GM12878 (cell line): ENCODE measurements around the gene ING1. TPM values are rescaled to one million over a fixed set of nuclear protein-coding genes. Genes with fewer than 3 reads are reported as not detected.
A peak's percentile ranks its signal among the peaks of the same experiment; 100 is the strongest.

Experiments
- ATAC-seq: fragments of 200-7000 bp; cut with Tn5 transposase; 3 replicates; pipeline ENCODE4 v1.9.1; 2020; ENCODE audit warnings: mild to moderate bottlenecking, moderate library complexity
- BruUV-seq: library from RNA; stranded (reverse); fragments of 400-500 nt; replicated peaks from 2 replicates; lab custom pipeline; 2021; lab: Mats Ljungman, UMichigan
- CTCF ChIA-PET: fragments of 300-600 bp; sonication (Branson Sonifier 250); formaldehyde crosslinking; extraction: SDS; loops from one replicate; lab custom pipeline; 2021; ENCODE audit warnings: inconsistent platforms; lab: Yijun Ruan, JAX
- POLR2A ChIA-PET: fragments of 350-600 bp; formaldehyde crosslinking; extraction: SDS; loops from one replicate; lab custom pipeline; 2021; ENCODE audit warnings: inconsistent platforms; lab: Charles Lee
- RAD21 ChIA-PET: fragments of 300-600 bp; sonication (Branson Sonifier 250); formaldehyde crosslinking; loops from one replicate; lab custom pipeline; 2023; ENCODE audit warnings: antibody characterized with exemption; ENCODE audit not compliant: unreplicated experiment; lab: Charles Lee
- SMC1A ChIA-PET: fragments of 300-600 bp; sonication (Branson Sonifier 250); formaldehyde crosslinking; loops from one replicate; lab custom pipeline; 2023; ENCODE audit not compliant: unreplicated experiment, uncharacterized antibody; lab: Charles Lee
- DNase-seq: peaks from one replicate; pipeline ENCODE4 v3.0.0-alpha.2; 2011; ENCODE audit warnings: low read depth, low spot score
- FAIRE-seq: peaks from 3 replicates; lab custom pipeline; 2011; peaks lifted over from hg19 to GRCh38; lab: Jason Lieb, UNC
- H2AFZ ChIP-seq: 2 replicates; pipeline ENCODE4 v1.6.0; 2011; ENCODE audit warnings: low read depth, low read length, control low read depth; ENCODE audit not compliant: control insufficient read depth
- H3K27ac ChIP-seq: 2 replicates; pipeline ENCODE4 v1.5.1; 2011; ENCODE audit warnings: control low read depth; ENCODE audit not compliant: control insufficient read depth, insufficient read depth
- H3K27me3 ChIP-seq, 2 experiments: replicated peaks in 1 of 2; 2 replicates each; pipeline versions ENCODE4 v1.6.0 to v1.6.1; 2011; ENCODE audit warnings: low read length in 1 of 2; ENCODE audit not compliant: control insufficient read depth in 2 of 2, insufficient read depth in 2 of 2
- H3K36me3 ChIP-seq, 2 experiments: 2 replicates each; pipeline ENCODE4 v1.5.1; 2011; ENCODE audit warnings: low read length in 1 of 2; ENCODE audit not compliant: control insufficient read depth in 2 of 2, insufficient read depth in 2 of 2
- H3K4me1 ChIP-seq: 2 replicates; pipeline ENCODE4 v1.6.1; 2011; ENCODE audit warnings: mild to moderate bottlenecking, low read length, moderate library complexity, mixed read lengths; ENCODE audit not compliant: control insufficient read depth, insufficient read depth
- H3K4me2 ChIP-seq: 2 replicates; pipeline ENCODE4 v1.6.0; 2011; ENCODE audit warnings: control low read depth; ENCODE audit not compliant: control insufficient read depth, insufficient read depth
- H3K4me3 ChIP-seq: fragments of 200-600 bp; sonication (generic); 2 replicates; pipeline ENCODE4 v1.5.1; 2016
- H3K79me2 ChIP-seq: 2 replicates; pipeline ENCODE4 v1.6.0; 2011; ENCODE audit warnings: low read length; ENCODE audit not compliant: control insufficient read depth, insufficient read depth
- H3K9ac ChIP-seq: 2 replicates; pipeline ENCODE4 v1.8.0; 2011; ENCODE audit warnings: low read length, control low read depth, mixed read lengths; ENCODE audit not compliant: control insufficient read depth, insufficient read depth
- H3K9me3 ChIP-seq: replicated peaks from 3 replicates; pipeline ENCODE4 v1.5.1; 2011; ENCODE audit warnings: mild to moderate bottlenecking, low read length; ENCODE audit not compliant: control insufficient read depth, insufficient read depth
- H4K20me1 ChIP-seq: 2 replicates; pipeline ENCODE4 v1.6.0; 2011; ENCODE audit not compliant: control insufficient read depth, insufficient read depth
- CEBPB ChIP-seq, 2 experiments: fragments of 150-350 bp in 1 of 2; IDR thresholded peaks; 2 replicates each; pipeline ENCODE4 v1.6.1; 2012 to 2014; ENCODE audit warnings: low read depth in 2 of 2, low read length in 2 of 2, borderline replicate concordance in 1 of 2, inconsistent platforms in 1 of 2
- EED ChIP-seq: sonication (generic); IDR thresholded peaks from 2 replicates; pipeline ENCODE4 v1.6.1; 2016; ENCODE audit warnings: antibody characterized with exemption, low read depth
- SIN3A ChIP-seq: IDR thresholded peaks from 2 replicates; pipeline ENCODE4 v1.6.1; 2012; ENCODE audit warnings: low read depth, low read length, improper control_type of control experiment
- SMAD5 ChIP-seq: IDR thresholded peaks from 2 replicates; pipeline ENCODE4 v1.6.1; 2016; ENCODE audit warnings: antibody characterized with exemption, low read depth
- USF1 ChIP-seq: IDR thresholded peaks from 2 replicates; pipeline ENCODE4 v1.6.1; 2011; ENCODE audit warnings: borderline replicate concordance, low read depth, mild to moderate bottlenecking, moderate library complexity, mixed read lengths, low read length; ENCODE audit not compliant: insufficient read depth; ENCODE audit errors: extremely low read length
- ZBTB11 ChIP-seq: fragments of 450-650 bp; formaldehyde crosslinking; IDR thresholded peaks from 2 replicates; pipeline ENCODE4 v1.5.0; 2022; ENCODE audit warnings: mild to moderate bottlenecking, missing genetic modification characterization
- ZBTB4 ChIP-seq: fragments of 450-650 bp; formaldehyde crosslinking; IDR thresholded peaks from 2 replicates; pipeline ENCODE4 v1.4.0; 2022; ENCODE audit warnings: mild to moderate bottlenecking, moderate library complexity
- ZNF687 ChIP-seq: fragments of 450-650 bp; IDR thresholded peaks from 2 replicates; pipeline ENCODE4 v1.6.1; 2017; ENCODE audit warnings: mild to moderate bottlenecking, moderate library complexity
- WGBS: methylation state at CpG from one replicate; pipeline ENCODE4 v1.1.6; 2016; ENCODE audit warnings: low lambda C conversion rate; ENCODE audit not compliant: insufficient replicate concordance, insufficient coverage; ENCODE audit errors: missing lambda C conversion rate; 5-methylcytosine and 5-hydroxymethylcytosine counted together
- in situ Hi-C: fragments of 300-500 bp; cut with MboI; formaldehyde crosslinking; loops from 9 replicates; pipeline ENCODE4 v1.14.3; 2018; ENCODE audit warnings: mixed read lengths
- intact Hi-C: fragments of 100-400 bp; cut with micrococcal nuclease; formaldehyde crosslinking; loops from one replicate; pipeline ENCODE4 v1.14.2; 2022; ENCODE audit not compliant: unreplicated experiment
- polyA plus RNA-seq, 11 experiments: library from polyadenylated mRNA; depleted of rRNA in 4 of 11; unstranded in 6 of 11; stranded (reverse) in 5 of 11; fragments of >200 nt; fragmentation: Nextera tagmentation in 4 of 11; fragmentation: Illumina TruSeq in 1 of 11; extraction: Ambion mirVana in 4 of 11; extraction: Trizol in 1 of 11; gene quantifications; 1 replicate in 1 of 11; 2 replicates in 10 of 11; pipeline versions ENCODE4 v1.2.1 to v1.2.3, GENCODE V29; 2011 to 2016; ENCODE audit warnings: inconsistent platforms in 2 of 11, missing spikeins in 2 of 11, low read depth in 1 of 11
- total RNA-seq, 4 experiments: library from RNA; depleted of rRNA in 3 of 4; stranded (reverse); fragments of >200 nt in 3 of 4; fragmentation: Illumina TruSeq in 1 of 4; extraction: Trizol in 1 of 4; gene quantifications; 2 replicates each; pipeline versions ENCODE4 v1.2.1 to v1.2.3, GENCODE V29; 2013 to 2021

The ING1 gene
- total and polyA plus RNA-seq, 10 of the 15 experiments (the other 5 are each of a cell fraction or from before 2014, with no cell fraction given) = 1.3 to 20.4 (median 13.1) TPM

GRCh38 chr13:110702591-110703526 lies 10.6 kb upstream of the ING1 start:
- H3K27me3 ChIP-seq = no peaks in the 10 kb centered on the region
- no peak for FAIRE-seq
- 93% methylated on average over 15 of the region's 15 CpGs for WGBS
- in situ Hi-C loops = no loop called here
- POLR2A ChIA-PET = interaction anchor here (0.8 to 1.6 kb wide), 4 partner anchors 9 to 22 kb away, joined by 3 to 4 read pairs (median 3); no protein-coding TSS in a partner anchor
- no peaks in the 10 kb centered on the region for H3K9me3 ChIP-seq
- no peak overlapping the region for H3K9ac ChIP-seq
- no peaks in the 10 kb centered on the region for H4K20me1 ChIP-seq
- no peak for DNase-seq
- no peak overlapping the region for H3K27ac ChIP-seq
- no peak overlapping the region for H2AFZ ChIP-seq
- SMC1A ChIA-PET = interaction anchor here (0.8 to 2.1 kb wide), 6 partner anchors 9 to 86 kb away, joined by 3 to 9 read pairs (median 4); no protein-coding TSS in a partner anchor
- H3K4me1 ChIP-seq = peaks cover 27% of the 10 kb centered on the region
- H3K4me3 ChIP-seq = no peak overlapping the region
- peak overlapping the region; percentile 35; the same call in 1 of the 2 replicates for H3K4me2 ChIP-seq
- H3K79me2 ChIP-seq = peaks cover 27% of the 10 kb centered on the region
- intact Hi-C loops = no loop called here
- CTCF ChIA-PET = interaction anchor here (1.0 to 1.4 kb wide), 3 partner anchors 12 to 49 kb away, joined by 3 read pairs; no protein-coding TSS in a partner anchor
- RAD21 ChIA-PET = no interaction called here
- ATAC-seq = no peak
- BruUV-seq = no TSS peak
- H3K36me3 ChIP-seq = peaks cover 9 to 26% of the 10 kb centered on the region in 2 experiments
- no peak for TF ChIP-seq SMAD5
- TF ChIP-seq SIN3A = no peak
- no peak for TF ChIP-seq CEBPB (IDR thresholded peaks at IDR 0.05; ENCODE audit: borderline replicate concordance in 1 of 2, low read depth in 2 of 2, low read length in 2 of 2)
- TF ChIP-seq ZNF687 = no peak
- no peak for TF ChIP-seq ZBTB4 (CRISPR knock-in tag)
- TF ChIP-seq EED = no peak
- TF ChIP-seq ZBTB11 (CRISPR knock-in tag) = no peak
- no peak for TF ChIP-seq USF1
